GM18909 (cell line): ENCODE data around the gene RAET1E.
A peak's percentile ranks its signal among the peaks of the same experiment; 100 is the strongest.
"Not testable (repeated sequence)": the region's sequence is repeated elsewhere in the genome, so short reads cannot be mapped to it uniquely, and the experiment has no call there.

Experiments used
- ATAC-seq: cut with Tn5 transposase; IDR thresholded peaks from one replicate; pipeline ENCODE4 v1.9.1; 2021; ENCODE audit warnings: mild to moderate bottlenecking; ENCODE audit not compliant: unreplicated experiment, poor library complexity

Gene RAET1E

GRCh38 chr6:149864578-149865535 is 33.1 kb downstream of the RAET1E start:
- ATAC-seq: no peak

- peak; percentile 82 for ATAC-seq
Observed at GRCh38 chr6:149863698-149864577, 34.0 kb downstream of the RAET1E start, which contains the start of gene LRP11. Gene LRP11 (minus strand): TSS chr6:149864359. CDS start chr6:149864020, 339 bp downstream.

DNA sequence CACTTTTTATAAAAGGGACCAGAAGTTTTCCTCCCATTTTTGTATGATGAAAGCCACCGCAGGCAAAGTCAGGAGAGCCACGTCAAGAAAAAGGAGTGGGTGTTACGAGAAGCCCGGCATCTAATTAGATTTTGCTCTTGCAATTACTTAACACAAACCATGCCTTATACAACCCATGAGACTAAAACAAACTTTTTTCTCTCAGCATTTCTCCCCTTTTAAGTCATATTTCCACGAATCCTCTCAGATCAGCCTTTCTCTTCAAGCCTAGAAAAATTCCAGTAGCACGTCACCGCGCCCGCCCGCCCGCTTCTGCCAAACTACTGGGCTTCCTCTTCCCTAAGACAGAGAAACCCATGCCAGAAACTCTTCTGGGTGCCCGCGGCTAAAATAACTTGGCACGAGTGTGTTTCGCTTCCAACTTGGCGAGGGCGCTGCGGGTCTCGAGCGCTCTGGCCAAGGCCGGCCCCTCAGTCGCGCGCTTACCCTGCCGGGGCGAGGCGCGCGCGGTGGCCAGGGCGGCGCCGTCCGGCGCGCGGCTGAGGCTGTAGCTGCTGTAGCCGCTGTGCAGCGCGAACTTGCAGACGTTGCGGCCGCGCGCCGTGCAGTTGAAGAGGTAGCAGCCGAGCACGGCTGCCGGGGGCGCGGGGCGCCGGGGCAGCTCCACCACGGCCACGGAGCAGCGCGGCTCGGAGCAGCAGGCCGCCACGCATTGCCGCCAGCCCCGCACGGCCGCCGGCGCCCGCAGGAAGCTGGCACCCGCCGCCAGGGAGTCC is 34.8 kb downstream of the RAET1E start:
- ATAC-seq: peak; percentile 53

DNA sequence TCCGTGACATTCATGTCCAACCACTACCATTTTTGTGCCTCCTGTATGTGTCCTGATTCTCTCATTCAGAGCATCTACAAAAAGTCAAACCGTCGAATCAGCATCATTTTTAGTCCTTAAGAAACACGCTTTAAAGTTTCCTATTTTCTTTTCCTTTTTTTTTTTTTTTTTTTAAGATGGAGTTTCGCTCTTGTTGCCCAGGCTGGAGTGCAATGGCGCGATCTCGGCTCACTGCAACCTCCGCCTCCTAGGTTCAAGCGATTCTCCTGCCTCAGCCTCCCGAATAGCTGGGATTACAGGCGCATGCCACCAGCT is 35.5 kb downstream of the RAET1E start:
- ATAC-seq: not testable (repeated sequence)

DNA sequence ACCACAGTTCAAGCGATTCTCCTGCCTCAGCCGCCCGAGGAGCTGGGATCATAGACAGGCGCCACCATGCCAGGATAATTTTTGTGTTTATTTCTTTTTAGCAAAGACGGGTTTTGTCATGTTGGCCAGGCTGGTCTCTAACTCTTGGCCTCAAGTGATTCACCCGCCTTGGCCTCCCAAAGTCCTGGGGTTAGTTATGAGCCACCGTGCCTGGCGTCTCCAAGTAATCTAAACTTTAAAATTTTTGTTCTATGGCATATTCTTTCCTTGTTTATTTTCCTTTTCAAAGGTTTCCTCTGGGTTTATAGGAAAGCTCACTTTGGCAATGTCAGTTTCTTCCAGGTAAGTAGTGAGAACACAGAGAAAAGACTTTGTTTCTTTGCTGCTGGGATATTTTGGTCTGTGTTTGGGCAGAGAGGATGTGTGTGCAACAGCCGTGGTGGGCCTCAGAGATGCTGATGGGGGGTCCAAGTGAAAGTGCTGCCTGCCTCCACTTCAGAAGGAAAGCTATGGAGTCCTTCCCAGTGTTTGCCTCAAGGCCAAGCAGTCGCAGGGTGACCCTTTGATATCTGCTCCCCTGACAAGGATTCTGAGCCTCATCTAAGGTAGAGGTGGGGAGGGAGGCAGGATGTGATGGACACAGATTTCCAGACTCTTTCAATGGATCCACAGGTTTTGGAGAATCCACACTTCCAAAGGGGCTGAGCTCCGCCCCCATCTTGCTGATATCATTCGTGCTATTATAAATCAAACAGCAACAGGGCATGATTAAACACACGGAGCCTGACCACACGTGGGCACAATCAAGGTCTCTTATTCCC is 36.1 kb downstream of the RAET1E start:
- no peak for ATAC-seq

DNA sequence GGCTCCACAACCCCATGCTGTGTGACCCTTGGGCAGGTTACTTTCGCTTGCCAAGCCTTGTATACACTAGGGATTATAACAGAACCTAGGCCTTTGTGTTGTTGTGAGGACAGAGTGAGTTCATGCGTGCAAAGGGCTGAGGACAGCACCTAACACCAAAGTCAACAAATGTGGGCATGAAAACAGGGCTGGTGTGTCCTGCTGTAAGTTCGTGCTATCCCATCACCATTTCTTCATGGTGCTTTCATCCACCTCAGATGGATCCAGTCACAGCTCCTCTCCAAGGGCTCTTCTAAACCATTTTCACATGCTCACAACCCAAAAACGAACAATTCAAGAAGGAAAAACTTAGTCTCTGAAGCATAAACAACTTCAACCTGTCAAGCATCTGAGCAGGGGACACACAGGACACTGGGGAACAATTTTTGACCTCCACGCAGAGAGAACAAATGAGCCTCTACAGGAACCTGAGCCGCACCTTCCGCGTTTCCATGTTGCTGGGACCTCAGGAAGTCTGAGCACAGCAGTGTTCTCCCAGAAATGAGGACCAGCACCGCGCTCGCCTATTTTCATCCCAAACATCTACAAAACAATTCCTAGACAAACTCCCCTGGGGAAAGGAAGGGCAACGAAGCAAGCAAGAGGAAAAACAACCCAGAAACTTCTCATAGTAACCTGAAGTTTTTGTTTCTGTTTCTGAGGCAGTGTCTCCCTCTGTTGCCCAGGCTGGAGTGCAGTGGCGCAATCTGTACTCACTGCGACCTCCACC is 36.9 kb downstream of the RAET1E start:
- no peak for ATAC-seq

DNA sequence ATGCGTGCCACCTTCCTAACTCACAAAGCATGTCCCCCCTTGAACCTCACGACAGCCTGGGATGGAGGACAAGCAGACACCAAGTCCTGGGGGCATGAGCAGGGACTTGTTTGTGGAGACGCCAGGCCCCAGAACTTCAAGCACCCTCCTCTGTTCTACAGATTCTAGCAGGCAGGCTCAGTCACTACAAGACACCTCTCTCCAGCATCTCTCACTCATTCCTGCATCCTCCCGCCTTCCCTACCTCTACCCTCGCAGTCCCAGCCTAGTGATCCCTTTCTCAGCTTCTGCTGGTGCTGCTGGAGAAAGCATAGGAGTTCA is 37.4 kb downstream of the RAET1E start:
- ATAC-seq: no peak

GRCh38 chr6:149859938-149860337 is 38.0 kb downstream of the RAET1E start:
- no peak for ATAC-seq

DNA sequence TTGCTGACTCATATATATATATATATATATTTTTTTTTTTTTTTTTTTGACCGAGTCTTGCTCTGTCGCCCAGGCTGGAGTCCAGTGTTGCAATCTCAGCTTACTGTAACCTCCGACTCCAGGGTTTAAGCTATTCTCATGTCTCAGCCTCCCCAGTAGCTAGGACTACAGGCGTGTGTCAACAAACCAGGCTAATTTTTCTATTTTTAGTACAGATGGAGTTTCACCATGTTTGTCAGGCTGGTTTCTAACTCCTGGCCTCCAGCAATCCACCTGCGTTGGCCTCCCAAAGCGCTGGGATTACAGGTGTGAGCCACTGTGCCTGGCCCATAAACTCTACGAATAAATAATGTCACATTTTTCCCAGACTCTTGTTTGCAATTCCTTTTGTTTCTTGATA is 38.5 kb downstream of the RAET1E start:
- ATAC-seq: no peak

DNA sequence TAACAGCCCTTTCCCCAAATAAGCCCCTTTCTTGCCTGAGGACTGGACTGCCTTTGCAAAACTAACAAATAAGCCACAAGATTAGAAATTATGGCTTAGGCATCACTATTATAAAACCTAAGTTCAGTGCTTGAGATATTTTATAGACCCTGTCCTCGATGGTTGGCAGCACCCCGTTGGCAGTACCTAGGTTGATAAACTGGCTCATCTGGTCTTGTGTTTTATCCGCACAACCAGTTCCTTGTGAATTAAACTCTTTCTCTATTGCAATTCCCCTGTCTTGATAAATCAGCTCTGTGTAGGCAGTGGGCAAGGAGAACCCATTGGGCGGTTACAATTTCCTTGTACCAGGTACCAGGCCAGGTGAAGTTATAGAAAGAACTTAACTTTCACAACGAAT is 40.4 kb downstream of the RAET1E start:
- ATAC-seq: no peak

DNA sequence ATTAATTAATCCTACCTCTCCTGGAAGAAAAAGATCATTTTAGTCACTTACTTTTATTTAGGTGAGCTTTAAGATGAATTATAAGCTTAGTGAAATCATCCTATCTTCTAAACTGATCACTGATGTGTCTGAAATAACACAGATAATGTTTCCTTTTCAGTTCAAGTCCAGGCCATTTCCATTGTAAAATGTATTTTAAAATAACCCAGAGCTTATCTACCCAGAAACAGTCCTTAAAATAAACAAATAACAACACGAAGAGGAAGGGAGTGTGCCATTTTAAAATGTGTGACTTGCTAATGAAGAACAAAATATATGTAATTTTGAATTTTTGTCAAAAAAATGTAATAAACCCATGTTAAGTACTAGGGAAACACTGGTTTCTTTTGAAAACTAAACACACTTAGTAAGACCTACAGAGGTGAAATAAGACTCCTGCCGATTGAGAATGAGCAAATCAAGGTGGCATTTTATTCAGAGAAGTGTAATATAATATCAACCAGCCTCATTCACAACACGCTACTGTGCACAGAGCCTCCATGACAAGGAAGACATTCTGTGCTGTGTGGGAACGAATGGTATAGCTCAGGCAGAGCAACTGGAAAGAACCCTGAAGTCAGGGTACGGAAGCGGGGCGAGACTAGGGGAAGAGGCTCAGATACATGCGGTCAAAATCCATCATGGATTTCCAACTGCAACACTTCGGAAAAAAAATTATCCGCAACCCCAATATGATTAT is 41.5 kb downstream of the RAET1E start:
- ATAC-seq: no peak

DNA sequence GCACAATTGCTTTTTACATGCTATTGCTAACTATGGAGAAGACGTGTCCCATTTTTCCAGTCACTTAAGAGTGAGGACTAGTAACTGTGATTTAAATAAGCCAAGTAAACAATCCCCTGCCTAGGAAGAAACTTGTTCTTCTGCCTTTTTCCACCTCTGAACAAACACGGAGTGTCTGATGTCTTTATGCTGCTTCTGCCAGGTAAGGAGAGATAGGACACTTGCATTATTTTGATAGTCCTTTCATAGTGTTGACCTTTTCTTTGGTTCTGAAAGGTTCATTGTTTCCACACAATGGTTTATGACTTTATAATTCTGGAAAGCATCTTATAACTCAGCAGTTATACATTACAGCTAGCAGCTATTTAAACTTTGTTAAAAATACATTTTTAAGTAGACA is 42.2 kb downstream of the RAET1E start:
- ATAC-seq: no peak

DNA sequence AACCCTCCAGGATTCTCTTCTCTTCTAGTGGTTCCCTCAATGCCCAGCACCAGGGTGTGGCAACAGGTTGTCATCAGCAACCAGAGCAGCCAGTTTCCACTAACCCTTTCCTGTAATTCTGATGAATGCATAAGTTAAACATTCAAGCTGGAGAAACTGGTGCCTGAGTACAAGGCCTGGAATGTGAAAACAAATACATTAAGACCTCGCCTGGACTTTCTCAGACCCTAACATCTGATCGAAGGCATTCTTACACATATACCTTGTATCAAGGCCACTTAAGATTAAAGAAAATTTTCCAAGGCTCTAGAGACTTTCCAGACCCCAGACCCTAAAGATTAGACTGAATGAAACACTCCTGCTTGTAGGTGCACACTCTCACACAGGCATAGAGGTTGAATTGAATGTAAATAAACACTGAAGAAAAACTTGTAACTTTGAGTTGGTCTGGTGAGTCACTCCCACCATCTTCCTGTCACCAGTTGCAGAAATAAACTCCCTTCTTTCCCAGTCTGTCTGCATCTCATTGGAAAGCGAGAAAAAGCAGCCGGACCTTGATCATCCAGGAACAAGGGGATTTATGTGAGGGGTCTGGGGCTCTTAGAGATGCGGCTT is 42.8 kb downstream of the RAET1E start:
- no peak for ATAC-seq

GRCh38 chr6:149854532-149854931 is 43.4 kb downstream of the RAET1E start:
- no peak for ATAC-seq

- ATAC-seq: not testable (repeated sequence)
Observed at GRCh38 chr6:149854017-149854416, 43.9 kb downstream of the RAET1E start.

DNA sequence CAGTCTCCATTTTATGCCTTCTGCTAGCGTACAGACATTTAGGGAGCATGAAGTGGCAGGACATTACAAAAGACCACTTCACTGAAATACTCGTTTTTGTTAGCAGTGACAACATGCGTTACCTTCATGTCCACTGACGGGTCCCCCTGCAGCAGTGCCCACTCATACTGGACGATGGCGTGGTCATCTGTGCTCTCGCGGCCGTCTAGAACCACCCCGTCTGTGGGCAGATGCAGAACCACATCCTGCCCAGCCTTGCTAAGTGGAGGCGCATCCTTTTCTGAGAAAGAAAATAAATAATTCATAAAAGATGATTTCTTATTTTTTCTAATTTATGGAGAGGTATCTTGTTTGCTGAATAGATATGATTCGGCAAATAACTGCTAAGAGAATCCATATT is 45.0 kb downstream of the RAET1E start:
- no peak for ATAC-seq

GRCh38 chr6:149852180-149852579 is 45.7 kb downstream of the RAET1E start:
- no peak for ATAC-seq
